Psoas muscle (tissue), 8 donors: ENCODE data around the gene GAS2L2. TPM values are rescaled to one million over a fixed set of nuclear protein-coding genes. Genes with fewer than 3 reads are reported as not detected.
"Not testable (repeated sequence)": the region's sequence is repeated elsewhere in the genome, so short reads cannot be mapped to it uniquely, and the experiment has no call there.

Source experiments
- ATAC-seq, 4 donors: fragments of 200-7000 bp; cut with Tn5 transposase; one replicate each; pipeline ENCODE4 v1.9.1; 2020; ENCODE audit warnings: moderate library complexity in 3 of 4, mild to moderate bottlenecking in 2 of 4
- DNase-seq, 2 donors: peaks; one replicate each; pipeline ENCODE4 v3.0.0-alpha.2; 2020
- H3K27ac ChIP-seq: fragments of 200-600 bp; one replicate; pipeline ENCODE4 v1.8.0; 2022
- H3K27me3 ChIP-seq, 3 donors: fragments of 200-600 bp in 1 of 3; one replicate each; pipeline versions ENCODE4 v1.6.1 to v1.8.0; 2013 to 2022; ENCODE audit warnings: low read length in 2 of 3, mild to moderate bottlenecking in 2 of 3, moderate library complexity in 1 of 3; ENCODE audit not compliant: insufficient read depth in 3 of 3
- H3K36me3 ChIP-seq, 2 donors: fragments of 200-600 bp in 1 of 2; one replicate each; pipeline versions ENCODE4 v1.6.1 to v1.8.0; 2013 to 2022; ENCODE audit warnings: low read depth in 1 of 2, mild to moderate bottlenecking in 1 of 2, moderate library complexity in 1 of 2; ENCODE audit not compliant: insufficient read depth in 1 of 2
- H3K4me1 ChIP-seq: fragments of 200-600 bp; one replicate; pipeline ENCODE4 v1.8.0; 2022
- H3K4me3 ChIP-seq: fragments of 200-600 bp; one replicate; pipeline ENCODE4 v1.8.0; 2022; ENCODE audit warnings: mild to moderate bottlenecking
- H3K9me3 ChIP-seq: fragments of 200-600 bp; one replicate; pipeline ENCODE4 v1.8.0; 2022
- WGBS, 3 donors: extraction: QIAGEN DNeasy Blood & Tissue Kit; methylation state at CpG; one replicate each; pipeline versions ENCODE4 v1.1.6 to v1.1.7; 2013; 5-methylcytosine and 5-hydroxymethylcytosine counted together
- intact Hi-C, 2 donors: fragments of 100-400 bp; cut with DNase I; formaldehyde crosslinking; loops; one replicate each; pipeline versions ENCODE4 v1.11.0 to v1.14.2; 2022
- polyA plus RNA-seq, 3 donors: library from polyadenylated mRNA; stranded (reverse); fragments of 200-250 nt; gene quantifications; one replicate each; pipeline ENCODE4 v1.2.3, GENCODE V29; 2013
- total RNA-seq, 4 donors: library from RNA; stranded (reverse); fragmentation: NEBNext Ultra II Directional in 2 of 4; extraction: Animal tissue kit (Norgen Biotek cat#: 25700) in 2 of 4; gene quantifications; one replicate each; pipeline versions ENCODE4 v1.2.1 to v1.2.4, GENCODE V29; 2021 to 2023
- TF ChIP-seq, protein P1 (sequence below): fragments of 200-600 bp; IDR thresholded peaks from one replicate; pipeline ENCODE4 v1.8.0; 2022; ENCODE audit warnings: antibody characterized with exemption
- donor health status: healthy with polysubstance abuse.
- donor health status: DM: no; HTN: no; CAD: no; lungs with moderate emphysema.
- donor health status: Bipolar disorder and iron deficiency.
- donor health status: healthy.
- donor health status: DM: yes; HTN: yes; CAD: no.
- donor health status: DM: no; HTN: no; CAD: no.
- donor health status: DM: no; HTN: no; CAD: no.
- donor health status: DM: yes; HTN: yes; CAD: no.

Gene GAS2L2
- total and polyA plus RNA-seq, 7 donors, result 0.04 to 0.27 (median 0.13) TPM; not detected in 1

GRCh38 chr17:35761601-35762000 is 8.6 kb upstream of the GAS2L2 start:
- DNase-seq (no peak), ATAC-seq (no peak)
- TF ChIP-seq, protein P1, sequence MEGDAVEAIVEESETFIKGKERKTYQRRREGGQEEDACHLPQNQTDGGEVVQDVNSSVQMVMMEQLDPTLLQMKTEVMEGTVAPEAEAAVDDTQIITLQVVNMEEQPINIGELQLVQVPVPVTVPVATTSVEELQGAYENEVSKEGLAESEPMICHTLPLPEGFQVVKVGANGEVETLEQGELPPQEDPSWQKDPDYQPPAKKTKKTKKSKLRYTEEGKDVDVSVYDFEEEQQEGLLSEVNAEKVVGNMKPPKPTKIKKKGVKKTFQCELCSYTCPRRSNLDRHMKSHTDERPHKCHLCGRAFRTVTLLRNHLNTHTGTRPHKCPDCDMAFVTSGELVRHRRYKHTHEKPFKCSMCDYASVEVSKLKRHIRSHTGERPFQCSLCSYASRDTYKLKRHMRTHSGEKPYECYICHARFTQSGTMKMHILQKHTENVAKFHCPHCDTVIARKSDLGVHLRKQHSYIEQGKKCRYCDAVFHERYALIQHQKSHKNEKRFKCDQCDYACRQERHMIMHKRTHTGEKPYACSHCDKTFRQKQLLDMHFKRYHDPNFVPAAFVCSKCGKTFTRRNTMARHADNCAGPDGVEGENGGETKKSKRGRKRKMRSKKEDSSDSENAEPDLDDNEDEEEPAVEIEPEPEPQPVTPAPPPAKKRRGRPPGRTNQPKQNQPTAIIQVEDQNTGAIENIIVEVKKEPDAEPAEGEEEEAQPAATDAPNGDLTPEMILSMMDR, result no peak
- Histone ChIP-seq H3K4me1 (peaks cover 6% of the 10 kb centered on the region), H3K36me3 (no peaks in the 10 kb centered on the region), H3K27ac (no peak overlapping the region), H3K27me3 (no peaks in the 10 kb centered on the region), H3K4me3 (no peak overlapping the region), H3K9me3 (no peaks in the 10 kb centered on the region)
- intact Hi-C loops, result no loop called here
- WGBS, 3 donors, result 83 to 86% (median 84%) methylated on average over 5 of the region's 5 CpGs

GRCh38 chr17:35760587-35760986 is 7.5 kb upstream of the GAS2L2 start, which contains the start of gene C17orf50:
Gene C17orf50, plus strand, starts transcription at chr17:35760887. Its CDS starts 55 bp downstream, at chr17:35760942.
- WGBS, 3 donors, result 64 to 95% (median 94%) methylated on average over 1 of the region's 1 CpG
- Histone ChIP-seq H3K4me3 (no peak within 1 kb of the TSS), H3K27ac (no peak within 1 kb of the TSS), H3K9me3 (no peaks in the 10 kb centered on the region), H3K4me1 (peaks cover 6% of the 10 kb centered on the region), H3K27me3 (no peaks in the 10 kb centered on the region), H3K36me3 (no peaks in the 10 kb centered on the region)
- TF ChIP-seq, protein P1, result no peak
- no peak for ATAC-seq
- intact Hi-C loops, result no loop called here
- DNase-seq, result no peak

GRCh38 chr17:35757243-35757642 is 4.2 kb upstream of the GAS2L2 start:
- H3K4me3 ChIP-seq, result no peak overlapping the region
- no peaks in the 10 kb centered on the region for H3K9me3 ChIP-seq
- H3K36me3 ChIP-seq, result no peaks in the 10 kb centered on the region
- TF ChIP-seq, protein P1, result no peak
- DNase-seq (no peak), ATAC-seq (no peak)
- H3K27ac ChIP-seq, result no peak overlapping the region
- intact Hi-C loops, result no loop called here
- H3K4me1 ChIP-seq, result no peaks in the 10 kb centered on the region
- H3K27me3 ChIP-seq, result no peaks in the 10 kb centered on the region

DNA sequence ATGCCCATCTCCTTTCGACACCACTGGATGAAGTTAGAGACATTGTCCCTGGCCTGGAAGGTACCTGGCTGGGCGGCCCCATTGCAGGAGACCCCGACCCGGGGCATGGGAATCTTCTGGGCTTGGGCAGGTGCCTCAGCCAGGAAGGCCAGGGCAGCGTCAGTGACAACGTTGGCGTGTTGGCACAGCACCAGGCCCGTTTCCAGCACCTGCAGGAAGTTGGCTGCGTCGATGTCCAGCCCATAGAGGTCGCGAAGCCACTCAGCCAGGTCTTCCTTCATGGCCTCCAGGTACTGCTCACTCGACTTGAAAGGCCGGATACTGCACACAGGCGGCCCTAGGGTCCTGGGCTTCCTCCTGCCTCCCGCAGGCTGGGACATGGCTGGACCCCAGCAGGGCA is 568 bp downstream of the GAS2L2 start:
- Histone ChIP-seq H3K4me1 (no peaks in the 10 kb centered on the region), H3K36me3 (no peaks in the 10 kb centered on the region), H3K4me3 (no peak overlapping the region), H3K27ac (no peak overlapping the region), H3K9me3 (no peaks in the 10 kb centered on the region), H3K27me3 (peaks cover 0 to 13% (median 4%) of the 10 kb centered on the region in 3 donors)
- intact Hi-C loops, result no loop called here
- WGBS, 3 donors, result 40 to 51% (median 42%) methylated on average over 16 of the region's 16 CpGs
- no peak for DNase-seq
- ATAC-seq, result peak in 3 of 4 donors; percentile 9 to 35 (median 13)
- TF ChIP-seq, protein P1, result no peak

DNA sequence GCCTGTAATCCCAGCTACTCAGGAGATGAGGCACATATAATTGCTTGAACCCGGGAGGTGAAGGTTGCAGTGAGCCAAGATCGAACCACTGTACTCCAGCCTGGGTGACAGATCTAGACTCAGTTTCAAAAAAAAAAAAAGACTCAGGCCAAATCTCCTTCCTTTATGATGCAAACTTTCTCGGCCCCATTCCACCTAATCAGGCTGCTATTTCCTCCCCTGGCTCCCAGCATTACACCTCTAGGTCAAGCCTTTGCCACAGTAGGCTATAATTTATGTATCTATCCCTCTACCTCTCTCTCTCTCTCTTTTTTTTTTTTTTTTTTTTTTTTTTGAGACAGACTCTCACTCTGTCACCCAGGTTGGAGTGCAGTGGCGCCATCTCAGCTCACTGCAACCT is 1.5 kb downstream of the GAS2L2 start:
- DNase-seq, intact Hi-C loops: not testable (repeated sequence)
- WGBS, 3 donors, result 53 to 76% (median 69%) methylated on average over 4 of the region's 4 CpGs

More for the DNA sequence above, 1.5 kb downstream of the GAS2L2 start:
- not testable (repeated sequence) for ATAC-seq, H3K4me1 ChIP-seq, H3K4me3 ChIP-seq, H3K27ac ChIP-seq, H3K36me3 ChIP-seq, H3K9me3 ChIP-seq
- peaks cover 0 to 13% (median 4%) of the 10 kb centered on the region in 3 donors for H3K27me3 ChIP-seq
